Neural cell (in vitro differentiated cells): ENCODE measurements around the gene SMIM35.

Experiments used
- EP300 ChIP-seq: fragments of 450-650 bp; conservative IDR thresholded peaks from 2 replicates; pipeline ENCODE4 v1.6.1; 2014; ENCODE audit warnings: antibody characterized with exemption, mild to moderate bottlenecking, moderate library complexity; ENCODE audit not compliant: poor library complexity, severe bottlenecking
- EZH2 ChIP-seq: fragments of 200-600, 300-800 bp; shearing (Covaris generic), sonication (generic); IDR thresholded peaks from 2 replicates; pipeline ENCODE4 v1.6.1; 2014; ENCODE audit warnings: antibody characterized with exemption, low read length, borderline replicate concordance, mild to moderate bottlenecking; ENCODE audit not compliant: insufficient read depth, poor library complexity, severe bottlenecking
- POLR2AphosphoS5 ChIP-seq: IDR thresholded peaks from 2 replicates; pipeline ENCODE4 v1.6.1; 2012
- RAD21 ChIP-seq: fragments of 450-650 bp; conservative IDR thresholded peaks from 2 replicates; pipeline ENCODE4 v1.6.1; 2014; ENCODE audit warnings: antibody characterized with exemption, mild to moderate bottlenecking, moderate library complexity
- SMC3 ChIP-seq: fragments of 450-650 bp; conservative IDR thresholded peaks from 2 replicates; pipeline ENCODE4 v1.6.1; 2014; ENCODE audit warnings: antibody characterized with exemption, mild to moderate bottlenecking, moderate library complexity; ENCODE audit not compliant: poor library complexity
- TAF1 ChIP-seq: IDR thresholded peaks from 2 replicates; pipeline ENCODE4 v1.6.1; 2012; ENCODE audit warnings: low read depth
- TF ChIP-seq, protein P1 (sequence below): fragments of 450-650 bp; IDR thresholded peaks from 2 replicates; pipeline ENCODE4 v1.5.1; 2014; ENCODE audit warnings: antibody characterized with exemption, mild to moderate bottlenecking, moderate library complexity; ENCODE audit not compliant: poor library complexity, severe bottlenecking

DNA sequence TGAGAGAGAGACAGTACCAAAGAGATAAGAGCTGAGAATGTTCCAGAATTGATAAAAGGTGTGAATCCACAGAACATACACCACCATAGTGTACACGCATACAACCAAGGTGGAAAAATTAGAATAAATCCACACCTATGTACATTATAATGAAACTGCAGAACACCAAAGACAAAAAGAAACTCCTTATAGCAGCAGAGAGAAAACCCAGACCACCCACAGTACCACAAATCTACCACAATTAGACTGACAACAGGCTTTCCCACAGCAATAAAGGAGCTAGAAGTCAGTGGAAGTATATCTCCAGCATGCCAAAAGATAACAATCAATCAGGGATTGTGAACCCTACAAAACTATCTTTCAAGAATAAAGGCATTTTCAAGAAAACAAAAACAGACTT lies 34.0 kb upstream of the SMIM35 start:
- no peak for TF ChIP-seq EZH2
- TF ChIP-seq, protein P1, sequence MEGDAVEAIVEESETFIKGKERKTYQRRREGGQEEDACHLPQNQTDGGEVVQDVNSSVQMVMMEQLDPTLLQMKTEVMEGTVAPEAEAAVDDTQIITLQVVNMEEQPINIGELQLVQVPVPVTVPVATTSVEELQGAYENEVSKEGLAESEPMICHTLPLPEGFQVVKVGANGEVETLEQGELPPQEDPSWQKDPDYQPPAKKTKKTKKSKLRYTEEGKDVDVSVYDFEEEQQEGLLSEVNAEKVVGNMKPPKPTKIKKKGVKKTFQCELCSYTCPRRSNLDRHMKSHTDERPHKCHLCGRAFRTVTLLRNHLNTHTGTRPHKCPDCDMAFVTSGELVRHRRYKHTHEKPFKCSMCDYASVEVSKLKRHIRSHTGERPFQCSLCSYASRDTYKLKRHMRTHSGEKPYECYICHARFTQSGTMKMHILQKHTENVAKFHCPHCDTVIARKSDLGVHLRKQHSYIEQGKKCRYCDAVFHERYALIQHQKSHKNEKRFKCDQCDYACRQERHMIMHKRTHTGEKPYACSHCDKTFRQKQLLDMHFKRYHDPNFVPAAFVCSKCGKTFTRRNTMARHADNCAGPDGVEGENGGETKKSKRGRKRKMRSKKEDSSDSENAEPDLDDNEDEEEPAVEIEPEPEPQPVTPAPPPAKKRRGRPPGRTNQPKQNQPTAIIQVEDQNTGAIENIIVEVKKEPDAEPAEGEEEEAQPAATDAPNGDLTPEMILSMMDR, result no peak
- no peak for TF ChIP-seq TAF1
- no peak for TF ChIP-seq POLR2AphosphoS5
- TF ChIP-seq RAD21, result no peak
- no peak for TF ChIP-seq SMC3
- no peak for TF ChIP-seq EP300
